C1 segment of cervical spinal cord (tissue), 14 donors: Measurements from ENCODE around the gene LIMK1.
"Not testable (repeated sequence)": the region's sequence is repeated elsewhere in the genome, so short reads cannot be mapped to it uniquely, and the experiment has no call there.

Experiments used
- DNase-seq, 14 donors: peaks; one replicate each; lab custom pipeline; 2025; lab: John Stamatoyannopoulos, UW

The LIMK1 gene

DNA sequence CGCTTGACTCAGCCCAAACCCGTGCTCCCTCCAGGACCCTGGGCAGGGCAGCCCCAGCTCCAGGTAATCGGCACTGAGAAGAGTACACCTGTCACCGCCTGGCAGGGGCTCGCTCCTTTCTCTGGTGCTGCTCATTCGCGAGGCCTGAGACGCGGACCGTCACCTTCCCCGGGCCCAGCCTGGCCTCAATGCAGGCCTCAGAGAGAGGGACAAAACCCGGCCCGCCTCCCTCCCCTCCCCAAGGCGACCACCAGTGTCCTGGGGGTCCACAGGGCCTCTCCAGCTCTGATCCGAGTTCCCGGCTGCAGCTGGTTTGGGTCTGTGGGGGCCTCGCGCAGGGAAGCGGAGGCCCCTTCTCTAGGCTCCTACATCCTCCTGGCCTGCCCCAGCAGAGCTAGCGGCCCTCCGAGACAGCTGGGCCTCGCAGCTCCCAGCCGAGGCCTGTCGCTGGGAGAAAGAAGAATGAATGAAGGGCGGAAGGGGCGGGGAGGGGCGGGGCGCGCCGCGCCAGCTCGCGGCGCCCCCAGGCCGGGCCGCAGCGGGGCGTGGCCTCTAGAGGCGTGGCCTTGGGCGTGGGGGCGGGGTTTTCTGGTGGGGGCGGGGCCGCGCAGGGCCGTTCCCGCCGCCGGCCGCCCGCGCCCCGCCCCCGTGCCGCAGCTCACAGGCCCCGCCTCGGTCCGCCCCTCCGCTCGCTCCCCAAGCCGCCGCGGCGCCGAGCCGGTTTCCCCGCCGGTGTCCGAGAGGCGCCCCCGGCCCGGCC lies at the start of gene LIMK1:
LIMK1 (plus strand) TSS at position 688 of the 760 bp plus-strand sequence. CDS start 187 bp downstream, outside the sequence.
- DNase-seq: peak in 13 of 14 donors; percentile 30 to 86 (median 71)

DNA sequence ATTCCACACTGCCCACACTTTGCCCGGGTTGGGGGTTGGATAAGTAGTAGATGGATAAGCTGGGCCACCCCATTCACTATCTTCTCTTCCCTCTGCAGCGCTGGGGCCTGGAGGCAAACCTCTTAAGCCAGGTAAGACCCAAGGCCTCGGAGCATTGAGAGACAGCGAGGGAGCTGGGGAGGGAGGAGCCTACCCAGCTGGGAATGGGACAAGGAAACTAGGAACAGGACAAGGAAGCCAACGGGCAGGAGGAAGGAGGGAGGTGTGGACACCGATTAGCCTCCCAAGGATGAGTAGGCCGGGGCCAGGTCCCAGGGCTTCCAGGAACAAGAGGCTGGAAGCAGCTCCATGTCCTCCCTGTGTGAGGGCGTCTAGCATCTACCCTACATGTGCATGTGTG lies 46.0 kb upstream of the LIMK1 start:
- DNase-seq: no peak

DNA sequence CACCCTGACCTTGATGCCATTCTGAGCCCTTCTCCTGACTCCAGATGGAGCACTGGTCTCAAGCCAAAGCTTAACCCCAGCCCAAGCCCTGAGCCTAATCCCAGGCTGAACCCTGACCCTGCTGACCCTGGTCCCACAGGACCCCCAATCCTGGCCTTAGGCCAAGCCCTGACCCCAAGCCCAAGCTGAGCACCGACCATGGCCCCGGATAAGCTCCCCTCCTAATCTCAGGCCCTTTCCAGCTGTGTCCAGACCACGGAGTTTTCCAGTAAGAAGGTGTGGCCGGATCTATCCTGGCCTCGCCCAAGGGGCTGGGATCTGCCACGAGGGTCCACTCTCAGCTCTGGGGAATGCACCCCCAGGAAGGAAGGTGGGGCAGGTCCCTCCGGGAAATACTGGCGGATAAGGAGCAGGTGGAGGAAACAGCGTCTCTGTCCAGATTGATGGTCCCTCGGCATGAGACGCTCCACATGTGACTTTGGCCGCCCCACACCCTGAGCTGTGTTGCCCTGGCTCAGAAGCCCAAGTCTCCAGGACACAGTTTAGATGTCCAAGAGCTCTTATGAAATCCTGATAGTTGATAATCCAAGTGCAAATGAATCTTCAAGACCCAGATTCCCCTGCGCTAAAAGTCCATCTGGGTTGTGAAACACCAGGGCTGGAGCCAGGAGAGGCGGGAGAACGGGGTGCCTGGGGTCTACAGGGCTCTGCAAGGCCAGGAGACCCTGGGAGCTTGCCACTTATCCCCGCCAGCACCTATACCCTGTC lies 45.2 kb upstream of the LIMK1 start:
- DNase-seq: no peak

DNA sequence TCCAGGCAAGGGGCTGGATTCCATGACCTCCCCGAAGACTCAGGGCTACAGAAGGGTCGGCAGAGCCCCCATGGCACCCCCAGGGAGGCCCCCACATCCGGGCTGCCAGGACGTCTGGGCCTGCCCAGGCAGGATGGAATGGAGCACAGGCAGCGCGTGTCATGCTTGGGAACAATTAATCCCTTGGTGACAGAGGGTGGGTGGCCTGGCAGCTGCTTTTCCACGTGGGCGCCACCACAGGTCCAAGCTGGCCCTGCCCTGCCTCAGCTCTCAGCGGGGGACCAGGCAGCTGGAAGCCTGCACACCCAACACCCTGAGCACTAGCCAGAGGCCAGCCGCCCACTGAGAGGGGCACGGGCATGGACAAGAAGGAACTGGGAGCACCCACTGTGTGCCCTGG lies 44.3 kb upstream of the LIMK1 start:
- DNase-seq: peak in 6 of 14 donors; percentile 22 to 54 (median 28)

DNA sequence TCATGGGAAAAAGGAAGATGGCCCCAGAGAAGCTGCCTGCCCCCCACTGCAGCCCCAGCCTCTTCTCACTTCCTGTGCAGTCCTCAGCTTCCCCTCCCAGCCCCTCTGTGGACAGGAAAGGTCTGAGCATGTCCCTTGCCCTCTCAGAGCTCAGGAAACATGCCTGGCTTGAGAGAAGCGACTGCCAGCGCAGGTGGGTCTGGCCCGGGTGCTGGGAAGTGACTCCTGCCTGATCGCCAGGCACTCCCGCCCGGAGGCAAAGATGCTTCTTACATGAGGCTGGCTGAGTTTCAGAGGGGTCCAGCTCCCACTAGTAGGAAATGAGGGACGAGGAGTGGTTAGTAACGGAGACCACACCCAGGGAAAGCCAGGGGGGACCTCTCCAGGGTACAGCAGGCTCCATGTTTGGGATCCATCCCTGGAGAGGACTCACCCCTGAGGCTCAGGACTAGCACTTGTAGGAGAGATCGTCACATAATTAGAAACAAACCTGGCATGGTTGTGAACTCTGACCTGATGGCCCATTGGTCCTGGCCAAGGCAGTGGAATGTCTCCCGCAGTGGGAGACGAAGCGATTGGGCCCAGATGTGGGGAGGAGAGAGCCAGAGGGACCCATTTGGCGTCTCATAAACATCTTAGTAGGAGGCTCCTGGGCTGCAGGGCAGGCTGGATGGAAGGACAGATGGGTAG lies 43.4 kb upstream of the LIMK1 start:
- DNase-seq: no peak

DNA sequence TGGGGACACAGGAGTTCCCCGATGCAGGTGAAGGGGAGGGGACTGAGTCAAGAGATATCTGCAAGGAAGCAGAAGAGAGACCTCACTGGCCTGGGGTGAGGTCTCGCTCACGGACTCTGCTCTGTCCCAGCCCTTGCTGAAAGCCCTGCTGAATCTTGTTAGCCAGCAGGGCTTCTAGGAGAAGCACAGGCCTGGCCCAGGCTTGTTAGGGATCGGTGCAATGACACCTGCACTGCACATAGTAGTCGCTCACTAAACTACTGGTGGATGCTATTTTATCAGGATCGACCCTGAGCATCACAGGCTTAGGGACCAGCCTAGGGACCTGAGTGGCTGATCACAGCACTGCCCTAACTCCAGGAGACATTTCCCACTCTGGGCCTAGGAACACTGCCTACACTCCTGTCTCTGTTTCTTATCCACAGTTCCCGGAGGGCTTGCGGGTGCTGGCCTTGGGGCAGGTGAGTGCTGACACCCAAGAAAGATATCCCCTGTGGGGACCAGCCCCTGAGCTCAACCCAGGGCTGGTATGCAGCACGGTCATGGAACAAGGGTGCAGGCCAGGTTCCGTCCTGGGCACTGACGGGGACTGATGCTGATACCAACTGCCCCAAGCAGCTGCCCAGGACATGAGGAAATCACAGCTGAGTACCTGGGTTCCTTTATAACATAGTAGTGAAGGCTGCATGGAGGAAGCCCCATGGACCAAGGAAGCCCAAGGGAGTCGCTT lies 42.6 kb upstream of the LIMK1 start:
- DNase-seq: no peak

DNA sequence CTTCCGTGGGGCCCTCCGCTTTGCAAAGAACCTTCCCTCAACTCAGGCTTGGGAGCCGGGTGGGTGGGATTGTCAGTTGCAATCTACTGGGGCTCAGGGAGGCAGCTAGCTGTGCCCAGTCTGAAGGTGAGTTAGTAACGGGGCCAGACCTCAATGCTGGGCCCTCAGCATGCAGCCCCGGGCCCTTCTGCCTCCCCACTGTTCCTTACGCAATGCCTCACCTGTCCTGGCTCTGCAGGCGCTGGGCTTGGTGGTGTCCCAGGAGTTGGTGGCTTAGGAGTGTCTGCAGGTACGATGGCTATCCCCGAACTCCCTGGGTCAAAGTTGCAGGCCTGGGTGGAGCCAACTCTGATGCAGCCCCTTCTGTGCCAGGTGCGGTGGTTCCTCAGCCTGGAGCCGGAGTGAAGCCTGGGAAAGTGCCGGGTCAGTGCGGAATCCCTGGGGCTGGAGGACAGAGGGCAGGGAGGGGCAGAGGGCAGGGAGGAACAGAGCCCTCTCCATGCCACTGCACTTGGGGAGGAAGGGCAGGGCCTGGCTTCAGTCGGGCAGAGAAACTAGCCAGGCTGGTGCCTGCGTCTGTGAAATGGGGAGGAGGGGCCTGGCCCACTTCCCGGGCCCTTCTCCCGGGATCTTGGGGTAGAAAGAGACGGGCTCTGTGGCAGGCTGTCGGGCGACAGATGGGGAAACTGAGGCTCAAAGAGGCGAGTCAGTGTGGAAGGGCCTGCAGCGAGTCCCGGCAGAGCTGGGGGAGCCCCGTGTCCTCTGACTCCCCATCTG lies 40.7 kb upstream of the LIMK1 start:
- DNase-seq: peak in 4 of 14 donors; percentile 16 to 41 (median 30)

DNA sequence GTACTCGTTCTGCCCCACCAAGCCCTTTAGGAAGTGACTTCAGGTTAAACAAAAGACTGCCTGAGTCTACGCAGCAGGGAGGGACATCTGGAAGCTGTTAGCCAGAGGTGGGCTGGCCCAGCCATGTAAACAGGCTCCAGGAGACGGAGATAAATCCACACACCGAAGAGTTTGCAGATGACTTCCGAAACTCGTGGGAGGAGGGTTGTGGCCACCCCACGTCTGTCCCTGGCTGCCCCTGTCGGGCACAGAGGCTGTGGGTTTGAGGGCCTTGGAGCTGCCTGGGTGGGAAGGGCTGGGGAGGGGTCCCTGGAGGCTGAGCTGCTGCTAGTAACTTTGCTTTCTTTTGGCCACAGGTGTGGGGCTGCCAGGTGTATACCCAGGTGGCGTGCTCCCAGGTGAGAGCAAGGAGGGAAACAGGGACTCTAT lies 40.1 kb upstream of the LIMK1 start:
- DNase-seq: no peak

DNA sequence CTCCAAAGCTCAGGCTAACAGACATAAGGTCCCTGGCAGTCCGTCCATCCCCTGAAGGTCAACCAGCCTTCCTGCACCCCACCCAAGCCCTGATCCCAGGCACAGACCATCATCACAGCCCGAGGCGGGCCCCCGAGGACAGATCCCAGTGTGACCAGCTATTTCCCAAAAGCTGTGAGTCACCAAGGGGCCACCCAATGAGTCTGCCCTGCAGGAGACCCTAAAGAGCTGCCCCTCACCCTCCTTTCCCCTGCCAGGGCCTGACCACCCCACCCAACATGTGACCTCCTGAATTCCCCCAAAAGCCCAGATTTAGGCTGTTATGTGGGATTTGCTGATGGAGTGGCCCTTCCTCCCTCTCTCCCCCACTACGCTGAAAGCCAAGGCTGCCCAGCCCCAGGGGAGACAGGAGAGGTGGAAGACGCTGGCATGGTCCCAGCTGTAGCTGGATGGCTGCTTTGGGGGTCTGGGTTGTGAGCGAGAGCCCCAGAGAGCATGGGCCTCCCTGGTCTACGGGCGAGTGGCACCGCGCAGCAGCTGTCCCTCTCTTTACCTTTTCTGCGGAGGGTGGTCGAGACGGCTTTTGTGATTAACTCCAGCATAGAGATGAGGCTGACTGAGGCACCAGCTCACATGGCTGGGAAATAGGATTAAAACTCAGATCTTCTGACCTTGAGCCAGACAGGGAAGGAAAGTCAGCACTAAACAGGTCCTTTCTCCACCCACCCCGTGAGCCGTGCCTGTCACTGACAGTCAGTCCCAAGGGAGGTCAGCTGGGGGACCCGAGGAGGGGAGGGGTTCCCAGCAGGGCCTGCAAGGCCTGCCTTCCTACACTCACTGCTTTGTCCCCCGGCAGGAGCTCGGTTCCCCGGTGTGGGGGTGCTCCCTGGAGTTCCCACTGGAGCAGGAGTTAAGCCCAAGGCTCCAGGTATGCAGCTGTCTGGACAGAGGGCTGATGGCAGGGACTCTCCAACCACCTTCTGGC lies 38.9 kb upstream of the LIMK1 start:
- peak in 12 of 14 donors; percentile 20 to 87 (median 50) for DNase-seq

DNA sequence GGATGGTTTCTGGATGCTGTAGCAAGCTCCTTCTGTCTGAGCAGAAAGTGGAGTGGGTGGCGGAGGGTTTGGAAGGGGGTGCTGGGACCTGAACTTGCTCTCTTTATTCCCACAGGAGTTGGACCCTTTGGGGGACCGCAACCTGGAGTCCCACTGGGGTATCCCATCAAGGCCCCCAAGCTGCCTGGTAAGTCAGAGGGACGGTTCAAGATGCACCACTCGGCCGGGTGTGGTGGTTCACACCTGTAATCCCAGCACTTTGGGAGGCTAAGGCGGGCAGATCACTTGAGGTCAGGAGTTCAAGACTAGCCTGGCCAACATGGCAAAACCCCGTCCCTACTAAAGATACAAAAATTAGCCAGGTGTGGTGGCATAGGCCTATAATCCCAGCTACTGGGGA lies 37.0 kb upstream of the LIMK1 start:
- DNase-seq: not testable (repeated sequence)

DNA sequence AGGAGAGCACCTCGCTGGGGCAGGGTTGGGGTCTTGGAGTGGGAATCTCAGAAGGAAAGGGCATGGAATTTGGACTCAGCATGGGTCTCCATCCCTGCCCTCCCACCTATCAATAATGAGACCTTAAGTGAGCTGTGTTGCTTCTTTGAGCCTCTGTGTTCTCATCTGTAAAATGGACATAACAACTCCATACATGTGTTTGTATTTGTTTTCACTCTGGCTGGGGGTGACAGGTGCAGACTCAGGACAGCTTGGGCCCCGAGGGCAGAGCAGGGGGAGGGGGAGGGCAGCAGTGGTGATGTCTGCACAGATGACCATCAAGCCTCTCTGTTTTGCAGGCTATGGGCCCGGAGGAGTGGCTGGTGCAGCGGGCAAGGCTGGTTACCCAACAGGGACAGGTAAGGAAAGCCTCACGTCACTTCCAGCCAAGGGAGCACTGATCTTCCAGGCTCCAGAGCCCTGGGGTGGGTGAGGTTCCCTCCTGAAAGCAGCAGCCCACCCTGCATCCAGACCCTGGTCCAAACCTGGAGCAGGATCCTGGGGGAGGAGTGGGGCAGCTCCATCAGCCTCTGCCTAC lies 35.7 kb upstream of the LIMK1 start:
- no peak for DNase-seq

DNA sequence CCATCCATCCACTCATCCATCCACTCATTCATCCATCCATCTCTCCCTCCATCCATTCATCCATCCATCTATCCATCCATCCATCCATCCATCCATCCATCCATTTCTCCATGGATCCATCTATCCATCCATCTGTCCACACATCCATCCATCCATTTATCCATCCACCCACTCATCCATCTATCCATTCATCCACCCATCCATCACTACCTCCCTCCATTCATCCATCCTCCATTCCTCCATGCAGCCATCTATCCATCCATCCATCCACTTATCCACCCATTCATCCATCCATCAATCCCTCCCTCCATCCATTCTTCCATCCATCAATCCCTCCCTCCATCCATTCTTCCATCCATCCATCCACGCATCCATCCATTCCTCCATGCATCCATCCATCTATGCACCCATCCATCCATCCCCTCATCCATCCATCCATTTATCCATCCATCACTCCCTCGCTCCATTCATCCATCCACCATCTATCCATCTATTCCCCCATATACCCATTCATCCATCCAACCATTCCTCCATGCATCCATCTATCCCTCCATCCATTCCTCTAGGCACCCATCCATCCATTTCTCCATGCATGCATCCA lies 34.5 kb upstream of the LIMK1 start:
- DNase-seq: no peak

DNA sequence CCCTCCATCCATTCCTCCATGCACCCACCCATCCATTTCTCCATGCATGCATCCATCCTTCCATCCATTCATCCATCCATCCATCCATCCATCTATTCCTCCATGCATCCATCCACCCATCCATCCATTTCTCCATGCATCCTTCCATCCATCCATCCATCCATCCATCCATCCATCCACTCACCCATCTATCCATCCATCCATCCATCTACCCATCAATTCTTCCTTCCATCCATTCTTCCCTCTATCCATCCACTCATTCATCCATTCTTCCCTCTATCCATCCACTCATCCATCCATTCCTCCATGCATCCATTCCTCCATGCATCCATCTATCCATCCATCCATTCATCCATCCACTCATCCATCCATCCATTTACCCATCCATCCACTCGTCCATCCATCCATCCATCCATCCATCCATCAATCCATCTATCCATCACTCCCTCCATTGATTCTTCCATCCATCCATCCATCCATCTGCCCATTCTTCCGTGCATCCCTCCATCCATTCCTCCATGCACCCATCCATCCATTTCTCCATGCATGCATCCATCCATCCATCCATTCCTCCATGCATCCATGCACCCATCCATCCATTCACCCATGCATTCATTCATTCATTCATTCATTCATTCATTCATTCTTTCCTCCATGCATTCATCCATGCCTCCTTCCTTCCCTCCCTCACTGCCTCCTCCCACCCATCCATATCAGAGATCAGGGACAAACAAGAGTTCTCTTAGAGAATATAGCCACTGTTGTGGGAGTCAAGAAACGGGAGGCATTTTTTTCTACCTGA lies 33.4 kb upstream of the LIMK1 start:
- DNase-seq: no peak

DNA sequence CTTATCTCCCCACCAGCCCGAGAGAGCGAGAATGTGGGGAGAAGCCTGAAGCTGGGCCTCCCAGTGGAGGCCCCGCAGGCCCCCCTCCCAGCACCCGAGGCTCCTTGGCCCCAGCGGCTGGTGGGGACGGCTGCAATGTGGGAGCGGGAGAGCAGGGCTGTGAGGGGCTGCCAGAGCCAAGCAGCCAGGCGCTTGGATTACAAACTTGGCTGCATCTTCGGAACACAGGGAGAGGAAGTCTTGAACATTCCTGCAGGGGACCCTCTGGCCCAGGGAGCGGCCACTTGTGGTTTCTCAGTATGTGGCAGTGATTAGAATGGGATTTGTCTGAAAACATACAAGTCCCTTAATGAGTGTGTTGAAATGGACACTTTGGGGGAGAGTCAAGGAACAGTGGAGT lies 32.4 kb upstream of the LIMK1 start:
- DNase-seq: no peak

DNA sequence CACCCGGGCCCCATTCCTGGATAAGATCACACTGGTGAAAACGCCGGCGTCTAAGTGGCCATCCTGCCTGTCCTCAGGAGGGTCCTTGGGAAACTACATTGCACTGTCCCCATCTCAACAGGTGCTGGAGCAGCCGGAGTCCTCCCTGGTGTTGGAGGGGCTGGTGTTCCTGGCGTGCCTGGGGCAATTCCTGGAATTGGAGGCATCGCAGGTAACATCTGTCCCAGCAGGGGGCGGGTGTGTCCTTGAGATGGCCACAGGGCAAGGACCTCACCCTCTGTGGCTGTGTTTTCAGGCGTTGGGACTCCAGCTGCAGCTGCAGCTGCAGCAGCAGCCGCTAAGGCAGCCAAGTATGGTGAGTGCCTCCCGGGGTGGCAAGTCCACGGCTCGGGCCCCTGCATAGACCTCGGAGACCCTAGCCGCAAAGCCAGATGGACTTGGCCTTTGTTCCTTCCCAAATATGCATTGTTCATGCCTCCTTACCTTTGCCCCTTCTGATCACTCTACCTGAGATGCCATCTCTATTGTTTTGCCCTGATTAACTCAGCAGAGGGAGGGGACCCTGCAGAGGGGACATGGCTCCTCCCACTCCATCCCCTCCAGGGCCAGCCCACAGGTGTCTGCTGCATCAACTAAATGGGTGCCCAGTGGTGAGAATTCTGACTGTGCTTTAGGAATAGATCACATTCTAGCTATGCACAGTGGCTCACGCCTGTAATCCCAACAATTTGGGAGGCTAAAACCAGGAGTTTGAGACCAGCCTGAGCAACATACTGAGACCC lies 31.8 kb upstream of the LIMK1 start:
- no peak for DNase-seq

DNA sequence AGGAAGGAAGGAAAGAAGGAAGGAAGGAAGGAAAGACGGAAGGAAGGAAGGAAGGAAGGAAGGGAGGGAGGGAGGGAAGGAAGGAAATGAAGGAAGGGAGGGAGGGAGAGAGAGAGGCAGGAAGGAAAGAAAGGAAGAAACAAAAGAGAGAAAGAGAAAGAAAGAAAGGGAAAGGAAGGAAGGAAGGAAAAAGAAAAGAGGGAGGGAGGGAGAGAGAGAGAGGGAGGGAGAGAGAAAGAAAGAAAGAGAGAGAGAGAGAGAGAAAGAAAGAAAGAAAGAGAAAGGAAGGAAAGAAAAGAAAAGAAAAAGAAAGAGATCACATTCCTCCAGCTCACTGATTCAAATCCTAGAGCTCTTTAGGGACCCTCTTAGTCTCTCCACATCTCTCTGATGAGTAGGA lies 31.0 kb upstream of the LIMK1 start:
- no peak for DNase-seq

DNA sequence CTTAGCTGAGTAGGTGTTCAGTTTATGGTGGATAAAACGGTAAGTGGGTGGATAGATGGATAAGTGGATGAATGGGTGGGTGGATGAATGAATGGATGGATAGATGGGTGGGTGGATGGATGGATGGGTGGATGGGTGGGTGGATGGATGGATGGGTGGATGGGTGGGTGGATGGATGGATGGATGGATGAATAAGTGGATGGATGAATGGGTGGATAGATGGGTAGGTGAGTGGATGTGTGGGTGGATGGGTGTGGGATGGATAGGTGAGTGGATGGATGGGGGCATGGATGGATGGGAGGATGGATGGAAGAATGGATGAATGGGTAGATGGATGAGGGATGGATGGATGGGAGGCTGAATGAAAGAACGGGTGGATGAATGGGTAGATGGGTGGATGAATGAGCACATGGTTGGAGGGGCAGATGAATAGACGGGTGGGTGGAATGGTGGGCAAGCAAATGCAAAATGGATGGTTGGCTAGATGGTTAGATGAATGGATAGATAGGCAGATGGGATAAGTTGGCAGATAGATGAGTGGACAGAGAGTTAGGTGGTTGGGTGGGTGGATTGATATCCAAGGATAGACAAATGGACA lies 29.9 kb upstream of the LIMK1 start:
- DNase-seq: no peak
